GM18507 (cell line): ENCODE measurements around the gene FAU.

Experiments used
- DNase-seq: peaks from one replicate; pipeline ENCODE4 v3.0.0; 2011; ENCODE audit warnings: low read depth; ENCODE audit not compliant: insufficient read length; ENCODE audit errors: extremely low spot score
- FAIRE-seq: peaks from 2 replicates; lab custom pipeline; 2011; peaks lifted over from hg19 to GRCh38; lab: Jason Lieb, UNC

The FAU gene

DNA sequence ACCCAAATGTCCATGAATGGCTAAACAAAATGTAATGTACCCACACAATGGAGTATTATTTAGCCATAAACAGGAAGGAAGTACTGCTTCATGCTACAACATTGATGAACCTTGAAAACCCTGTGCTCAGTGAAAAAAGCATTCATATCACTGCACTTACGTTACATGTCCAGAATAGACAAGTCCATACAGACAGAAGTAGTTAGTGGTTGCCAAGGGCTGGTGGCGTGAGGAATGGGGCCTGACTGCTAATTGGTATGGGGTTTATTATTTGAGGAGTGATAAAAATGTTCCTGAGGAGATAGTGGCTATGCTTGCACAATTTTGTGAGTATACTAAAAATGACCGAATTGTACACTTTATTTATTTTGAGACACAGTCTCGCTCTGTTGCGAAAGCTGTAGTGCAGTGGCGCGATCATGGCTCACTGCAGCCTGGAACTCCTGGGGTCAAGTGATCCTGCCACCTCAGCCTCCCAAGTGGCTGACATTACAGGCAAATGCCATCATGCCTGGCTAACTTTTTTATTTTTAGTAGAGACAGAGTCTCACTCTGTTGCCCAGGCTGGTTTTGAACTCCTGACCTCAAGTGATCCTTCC is 20.1 kb upstream of the FAU start:
- no peak for DNase-seq
- no peak for FAIRE-seq

DNA sequence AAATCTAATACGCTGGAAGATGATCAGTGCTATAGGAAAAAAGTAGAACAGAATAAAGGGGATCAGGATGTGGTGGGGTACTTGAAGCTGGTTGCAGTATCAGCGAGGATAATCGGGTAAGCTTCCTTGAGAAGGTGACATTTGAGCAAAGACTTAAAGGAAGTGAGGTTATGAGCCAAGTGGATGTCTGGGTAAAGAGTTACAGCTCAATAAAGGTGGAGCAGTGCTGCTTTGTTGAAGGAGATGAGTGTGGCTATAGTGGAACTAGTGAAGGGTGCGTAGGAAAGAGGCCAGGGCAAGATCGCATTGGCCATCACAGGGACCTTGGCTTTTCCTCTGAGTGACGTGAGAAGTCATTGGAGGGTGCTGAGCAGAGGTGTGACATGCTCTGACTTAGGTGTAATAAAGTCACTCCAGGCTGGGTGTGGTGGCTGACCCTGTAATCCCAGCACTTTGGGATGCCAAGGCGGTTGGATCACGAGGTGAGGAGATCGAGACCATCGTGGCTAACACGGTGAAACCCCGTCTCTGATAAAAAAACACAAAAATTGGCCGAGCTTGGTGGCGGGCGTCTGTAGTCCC is 14.7 kb upstream of the FAU start:
- DNase-seq (no peak), FAIRE-seq (no peak)

GRCh38 chr11:65135633-65136145 is 13.8 kb upstream of the FAU start:
- FAIRE-seq (no peak), DNase-seq (no peak)

DNA sequence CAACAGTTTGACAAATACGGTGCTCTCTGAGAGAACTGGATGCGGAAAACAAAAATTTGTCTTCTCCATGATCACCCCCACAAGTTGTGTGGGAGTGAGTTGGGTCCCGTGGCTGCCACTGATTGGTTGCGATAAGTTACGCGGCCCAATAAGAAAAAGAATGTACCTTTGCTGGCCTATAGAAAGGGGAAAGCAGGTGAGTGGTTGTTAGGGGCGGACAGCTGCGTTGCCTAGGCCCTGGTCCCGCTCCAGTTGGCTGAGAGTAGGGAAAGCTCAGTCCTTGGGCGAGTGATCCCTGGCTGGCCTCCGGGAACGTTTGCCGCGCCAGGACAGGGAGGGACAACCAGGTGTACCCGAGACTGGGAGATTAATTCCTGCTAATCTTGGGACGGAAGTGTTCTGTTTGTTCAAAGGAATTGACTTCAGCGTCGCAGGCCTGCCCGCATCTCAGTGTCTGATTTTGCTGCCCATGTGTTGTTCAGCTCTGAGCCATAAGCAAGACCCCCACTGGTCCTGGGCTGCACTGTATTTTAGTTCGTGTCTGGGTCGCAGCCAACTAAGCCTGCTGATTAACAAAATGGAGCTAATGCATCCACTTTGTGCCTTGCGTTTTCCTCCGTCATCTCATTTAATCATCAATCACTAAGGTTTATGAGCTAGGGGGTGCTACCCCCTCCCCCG is 13.2 kb upstream of the FAU start:
- FAIRE-seq (peak; percentile 95), DNase-seq (peak; percentile 89)

DNA sequence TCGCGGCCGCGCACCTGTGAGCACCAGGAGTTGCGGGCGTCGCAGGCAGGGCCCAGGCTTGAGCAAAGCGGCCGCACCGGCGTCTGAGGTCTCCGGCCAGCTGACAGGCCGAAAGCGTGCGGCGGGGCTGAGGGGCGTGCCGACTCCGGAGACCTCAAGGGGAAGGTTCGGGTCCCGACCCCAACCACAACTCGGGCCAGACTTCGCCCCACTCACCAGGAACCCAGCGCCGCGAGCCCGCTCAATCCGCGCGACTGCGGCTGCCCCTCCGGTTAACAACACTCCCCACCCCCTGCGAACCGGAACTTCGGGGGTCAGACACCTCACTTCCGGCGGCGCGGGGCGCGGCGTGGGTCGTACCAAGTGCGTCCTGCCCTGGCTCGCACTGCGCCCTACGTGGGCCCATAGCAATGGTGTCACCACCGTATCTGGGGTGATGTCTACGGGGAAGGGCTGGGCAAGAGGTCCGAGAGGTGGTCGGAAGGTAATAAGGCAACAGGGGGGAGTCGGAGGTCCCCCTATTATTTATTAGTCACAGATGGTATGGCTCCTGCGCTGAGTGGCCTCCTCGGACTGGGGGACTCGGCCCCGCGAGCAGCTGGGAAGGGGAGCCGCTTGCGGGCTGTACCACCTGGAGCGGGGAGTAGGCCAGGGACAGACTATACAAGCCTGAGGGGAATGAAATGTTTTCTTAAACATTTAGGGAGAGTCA is 12.5 kb upstream of the FAU start, which contains the start of gene SYVN1:
Gene SYVN1 (minus strand): TSS at position 280 of the 712 bp plus-strand sequence. CDS start 918 bp downstream, outside the sequence.
- FAIRE-seq: no peak
- DNase-seq: peak; percentile 81

- DNase-seq (no peak), FAIRE-seq (no peak)
Measured at GRCh38 chr11:65133724-65134123, 11.8 kb upstream of the FAU start.

DNA sequence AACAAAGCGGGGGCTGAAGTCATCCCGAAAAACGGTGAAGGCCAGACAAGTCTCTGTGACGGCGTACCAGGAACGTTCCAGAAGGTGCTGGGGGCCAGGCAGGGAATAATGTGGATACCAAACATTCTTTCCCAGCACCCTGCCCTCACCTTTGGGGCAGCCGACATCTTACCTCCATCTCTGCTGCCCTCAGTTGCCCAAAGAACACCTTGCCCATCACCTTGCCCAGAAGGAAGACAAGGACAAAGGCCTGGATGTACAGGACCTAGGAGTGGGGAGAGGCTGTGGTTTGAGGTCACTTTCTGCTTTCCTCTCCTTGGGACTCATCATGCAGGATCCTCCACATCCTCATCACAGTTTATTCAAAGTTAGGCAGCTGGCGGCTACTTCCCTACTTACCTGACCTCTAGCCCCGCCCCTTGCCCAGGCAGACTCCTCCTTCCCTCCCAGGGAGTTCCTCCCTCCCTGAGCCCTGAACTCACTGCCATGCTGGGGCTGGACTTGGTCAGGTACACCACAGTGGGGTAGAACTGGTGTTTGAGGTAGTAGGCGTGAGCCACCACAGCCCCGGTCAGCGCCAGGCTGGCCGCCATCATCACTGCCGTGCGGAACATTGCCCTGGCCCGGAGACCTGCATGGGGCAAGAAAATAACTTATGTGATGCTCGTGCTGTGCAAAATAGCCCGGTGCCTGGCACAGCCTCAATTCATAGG is 11.2 kb upstream of the FAU start:
- DNase-seq: no peak
- FAIRE-seq: peak; percentile 85

DNA sequence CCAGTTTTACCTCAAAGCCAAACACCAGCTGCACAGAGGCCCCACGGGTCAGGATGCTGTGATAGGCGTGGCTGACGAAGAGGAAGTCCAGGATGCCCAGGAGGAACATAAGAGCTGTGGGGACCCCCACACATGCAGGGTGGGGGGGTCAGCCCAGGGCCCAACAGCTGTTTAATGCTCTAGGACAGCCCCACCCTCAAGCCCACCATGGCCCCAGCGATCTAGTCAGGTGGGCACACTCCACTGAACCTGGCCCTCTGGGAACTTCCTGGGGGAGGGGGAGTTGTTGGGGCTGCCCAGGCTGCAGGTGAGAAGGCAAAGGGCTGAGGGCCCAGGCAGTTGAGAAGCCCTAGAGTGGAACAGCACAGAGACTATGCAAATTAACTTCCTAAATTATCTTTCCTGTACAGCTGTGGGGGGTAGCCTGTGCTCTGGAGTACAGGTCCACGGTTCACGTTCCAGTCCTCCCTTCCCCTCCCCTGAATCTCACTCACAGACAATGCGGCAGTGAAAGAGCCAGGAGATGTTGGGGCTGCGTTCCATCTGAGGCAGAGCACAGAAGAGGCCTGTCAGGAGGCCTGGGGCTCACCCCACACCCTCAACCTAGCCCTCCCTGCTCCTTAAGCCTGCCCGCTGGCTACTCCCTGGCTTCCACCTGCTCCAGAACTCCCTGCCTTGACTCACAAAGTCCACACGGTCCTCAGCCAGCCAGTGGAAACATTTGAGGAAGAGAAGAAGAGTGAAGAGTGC is 10.5 kb upstream of the FAU start:
- peak; percentile 94 for FAIRE-seq
- DNase-seq: no peak

DNA sequence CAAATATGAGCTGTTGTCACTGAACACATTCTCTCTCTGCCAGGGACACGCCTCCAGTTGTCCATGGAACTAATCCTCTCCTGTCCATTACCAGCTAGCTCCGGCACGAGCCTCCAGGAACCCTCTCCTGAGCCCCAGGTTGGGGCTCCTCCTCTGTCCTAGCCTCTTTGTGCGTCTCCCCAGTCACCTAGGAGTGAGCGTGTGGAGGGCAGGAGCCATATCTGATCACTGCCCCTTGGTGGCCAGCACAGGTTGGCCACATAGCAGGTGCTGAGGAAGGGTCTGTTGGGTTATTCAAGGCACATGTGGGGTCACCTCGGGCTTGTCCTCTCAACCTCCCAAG is 9.9 kb upstream of the FAU start:
- no peak for FAIRE-seq
- no peak for DNase-seq

DNA sequence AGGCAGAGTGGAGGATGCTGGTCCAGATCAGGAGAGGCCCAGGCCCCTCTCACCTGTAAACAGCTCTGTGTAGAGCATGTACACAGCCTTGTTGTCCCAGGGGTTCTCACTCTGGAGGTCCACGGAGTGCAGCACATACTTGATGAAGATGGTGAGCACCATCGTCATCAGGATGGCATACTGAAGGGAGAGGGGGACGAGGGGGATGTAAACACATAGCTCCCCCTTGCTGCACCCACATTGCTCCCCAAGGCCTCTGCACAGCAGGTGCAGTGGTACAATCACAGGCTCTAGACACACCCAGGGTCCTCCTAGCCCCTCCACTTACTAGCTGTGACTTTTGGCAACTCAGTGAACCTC is 9.5 kb upstream of the FAU start:
- no peak for DNase-seq
- no peak for FAIRE-seq

- FAIRE-seq (no peak), DNase-seq (no peak)
Measured at GRCh38 chr11:65130631-65131416, 8.9 kb upstream of the FAU start.

- DNase-seq: no peak
- FAIRE-seq: no peak
Measured at GRCh38 chr11:65129649-65130441, 7.9 kb upstream of the FAU start.

DNA sequence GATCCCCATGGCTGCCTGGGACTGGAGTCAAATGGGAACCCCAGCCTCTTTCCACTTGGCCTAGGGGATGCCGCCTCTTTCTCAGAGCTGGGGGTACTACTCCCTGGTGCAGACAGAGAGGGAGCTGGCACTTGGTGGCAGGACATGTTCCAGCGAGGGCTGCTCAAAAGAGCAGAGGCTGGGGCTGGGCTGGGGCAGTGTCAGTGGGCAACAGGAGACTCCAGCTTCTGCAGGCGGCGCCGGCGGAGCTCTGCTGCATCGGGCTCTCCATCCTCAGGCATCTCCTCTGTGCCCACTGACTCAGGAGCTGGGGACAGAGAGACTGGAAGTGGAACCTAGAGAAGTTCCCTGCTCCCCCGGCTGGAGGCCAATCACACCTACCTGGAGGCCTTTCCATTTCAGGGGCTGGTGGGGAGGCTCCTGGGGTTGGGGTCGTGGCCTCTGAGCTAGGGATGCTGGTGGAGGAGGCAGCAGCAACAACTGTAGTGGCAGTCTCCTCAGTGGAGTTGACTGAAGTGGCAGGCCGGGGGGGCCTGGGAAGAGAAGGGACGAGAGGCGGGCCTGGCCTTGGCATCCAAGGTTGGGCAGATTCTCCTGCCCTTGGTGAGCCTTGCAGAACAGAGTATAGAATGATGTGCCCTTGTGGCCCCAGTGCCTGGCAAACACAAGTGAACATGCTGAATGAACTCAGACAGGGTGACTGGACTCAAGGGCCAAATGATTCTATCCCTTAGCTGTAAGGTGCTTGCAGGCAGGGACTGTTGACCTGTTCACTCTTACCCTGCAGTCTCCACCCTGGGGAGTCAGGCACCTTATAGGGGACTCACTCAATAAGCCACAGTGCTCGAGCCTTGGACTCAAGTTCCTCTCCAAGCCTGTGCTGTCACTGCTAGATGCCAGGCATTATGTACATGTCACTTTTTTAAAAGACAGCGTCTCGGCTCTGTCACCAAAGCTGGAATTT is 6.5 kb upstream of the FAU start:
- DNase-seq (no peak), FAIRE-seq (no peak)

- no peak for FAIRE-seq
- DNase-seq: no peak
Measured at GRCh38 chr11:65127473-65128181, 5.7 kb upstream of the FAU start.

- no peak for FAIRE-seq
Measured at GRCh38 chr11:65126624-65127274, 4.8 kb upstream of the FAU start.

More at GRCh38 chr11:65126624-65127274, 4.8 kb upstream of the FAU start:
- DNase-seq: no peak
